ENCODE results near the gene APOA5. TPM values are rescaled to one million over a fixed set of nuclear protein-coding genes. Genes with fewer than 3 reads are reported as not detected.
"Not testable (repeated sequence)": the region's sequence is repeated elsewhere in the genome, so short reads cannot be mapped to it uniquely, and the experiment has no call there.

The APOA5 gene
- total RNA-seq, 2 experiments from 2014 or later = not detected

GRCh38 chr11:116804001-116804400, 12.3 kb upstream of the APOA5 start:
- peaks cover 19% of the 10 kb centered on the region for H3K27me3 Mint-ChIP-seq
- no peak overlapping the region for H3K27ac Mint-ChIP-seq
- CTCF ChIA-PET = interaction anchor here (1.9 kb wide), 1 partner anchor 32 kb away, joined by 8 read pairs; no protein-coding TSS in a partner anchor
- ATAC-seq = no peak
- no peaks in the 10 kb centered on the region for H3K9me3 Mint-ChIP-seq (ENCODE audit: low read depth)
- no peak for DNase-seq
- H3K4me3 Mint-ChIP-seq = no peak overlapping the region
- no peaks in the 10 kb centered on the region for H3K4me1 Mint-ChIP-seq
- peaks cover 1% of the 10 kb centered on the region for H3K36me3 Mint-ChIP-seq

- H3K27ac Mint-ChIP-seq; H3K4me1 Mint-ChIP-seq; ATAC-seq; H3K9me3 Mint-ChIP-seq (ENCODE audit: low read depth); DNase-seq; H3K36me3 Mint-ChIP-seq; H3K4me3 Mint-ChIP-seq: not testable (repeated sequence)
- CTCF ChIA-PET = interaction anchor here (1.2 to 3.1 kb wide), 2 partner anchors 11 to 34 kb away, joined by 3 to 23 read pairs; partner anchors contain the start of gene APOA5
- H3K27me3 Mint-ChIP-seq = peaks cover 23% of the 10 kb centered on the region
These were observed 10.0 kb upstream of the APOA5 start for GRCh38 chr11:116801662-116802061.

GRCh38 chr11:116800610-116801009, 8.9 kb upstream of the APOA5 start:
- H3K4me1 Mint-ChIP-seq = peaks cover 3% of the 10 kb centered on the region
- CTCF ChIA-PET = interaction anchor here (3.1 kb wide), 1 partner anchor 10 kb away, joined by 23 read pairs; the partner anchor contains the start of gene APOA5
- no peaks in the 10 kb centered on the region for H3K9me3 Mint-ChIP-seq (ENCODE audit: low read depth)
- DNase-seq (no peak), ATAC-seq (no peak)
- H3K4me3 Mint-ChIP-seq = no peak overlapping the region
- H3K36me3 Mint-ChIP-seq = peaks cover 1% of the 10 kb centered on the region
- peaks cover 23% of the 10 kb centered on the region for H3K27me3 Mint-ChIP-seq
- no peak overlapping the region for H3K27ac Mint-ChIP-seq

- Mint-ChIP-seq H3K27me3 (peaks cover 20% of the 10 kb centered on the region), H3K4me3 (no peak overlapping the region), H3K36me3 (peaks cover 1% of the 10 kb centered on the region), H3K4me1 (peaks cover 3% of the 10 kb centered on the region), H3K9me3 (ENCODE audit: low read depth) (no peaks in the 10 kb centered on the region), H3K27ac (no peak overlapping the region)
- DNase-seq (no peak), ATAC-seq (no peak)
- CTCF ChIA-PET = interaction anchor here (0.6 to 3.1 kb wide), 2 partner anchors 11 to 37 kb away, joined by 3 to 8 read pairs; partner anchors contain the start of gene ZPR1
These were observed 6.7 kb upstream of the APOA5 start for GRCh38 chr11:116798368-116798767.

GRCh38 chr11:116797816-116798215, 6.1 kb upstream of the APOA5 start:
- no peaks in the 10 kb centered on the region for H3K9me3 Mint-ChIP-seq (ENCODE audit: low read depth)
- H3K27ac Mint-ChIP-seq = no peak overlapping the region
- H3K4me3 Mint-ChIP-seq = no peak overlapping the region
- DNase-seq (no peak), ATAC-seq (no peak)
- H3K4me1 Mint-ChIP-seq = peaks cover 3% of the 10 kb centered on the region
- peaks cover 1% of the 10 kb centered on the region for H3K36me3 Mint-ChIP-seq
- CTCF ChIA-PET = interaction anchor here (0.7 to 3.1 kb wide), 2 partner anchors 10 to 38 kb away, joined by 4 to 8 read pairs; partner anchors contain the start of gene ZPR1
- H3K27me3 Mint-ChIP-seq = peaks cover 19% of the 10 kb centered on the region

- peaks cover 15% of the 10 kb centered on the region for H3K27me3 Mint-ChIP-seq
- CTCF ChIA-PET = interaction anchor here (1.0 kb wide), 1 partner anchor 39 kb away, joined by 4 read pairs; no protein-coding TSS in a partner anchor
- H3K4me1 Mint-ChIP-seq = peaks cover 3% of the 10 kb centered on the region
These were observed 4.9 kb upstream of the APOA5 start for GRCh38 chr11:116796548-116796947.

GRCh38 chr11:116794851-116795250, 3.2 kb upstream of the APOA5 start:
- Mint-ChIP-seq H3K4me1 (peaks cover 10% of the 10 kb centered on the region), H3K9me3 (ENCODE audit: low read depth) (no peaks in the 10 kb centered on the region), H3K4me3 (no peak overlapping the region), H3K27ac (no peak overlapping the region), H3K27me3 (peaks cover 9% of the 10 kb centered on the region), H3K36me3 (no peaks in the 10 kb centered on the region)
- DNase-seq (no peak), ATAC-seq (no peak)
- CTCF ChIA-PET = interaction anchor here (0.9 to 1.1 kb wide), 2 partner anchors 18 to 41 kb away, joined by 3 to 5 read pairs; no protein-coding TSS in a partner anchor

More at GRCh38 chr11:116796548-116796947, 4.9 kb upstream of the APOA5 start:
- no peak overlapping the region for H3K4me3 Mint-ChIP-seq
- H3K9me3 Mint-ChIP-seq (ENCODE audit: low read depth) = no peaks in the 10 kb centered on the region
- H3K36me3 Mint-ChIP-seq = peaks cover 1% of the 10 kb centered on the region
- no peak for ATAC-seq
- no peak overlapping the region for H3K27ac Mint-ChIP-seq
- DNase-seq = no peak

GRCh38 chr11:116793772-116794097, 2.1 kb upstream of the APOA5 start:
- DNase-seq (no peak), ATAC-seq (no peak)
- peaks cover 10% of the 10 kb centered on the region for H3K4me1 Mint-ChIP-seq
- no peaks in the 10 kb centered on the region for H3K36me3 Mint-ChIP-seq
- peaks cover 3% of the 10 kb centered on the region for H3K27me3 Mint-ChIP-seq
- no peak overlapping the region for H3K27ac Mint-ChIP-seq
- H3K9me3 Mint-ChIP-seq (ENCODE audit: low read depth) = no peaks in the 10 kb centered on the region
- CTCF ChIA-PET = interaction anchor here (4.6 to 9.1 kb wide), 3 partner anchors 41 to 312 kb away, joined by 24 to 187 read pairs (median 99); partner anchors contain the start of genes APOA1 and SIK3
- H3K4me3 Mint-ChIP-seq = no peak overlapping the region

GRCh38 chr11:116792869-116793771, 1.4 kb upstream of the APOA5 start:
- ATAC-seq = no peak
- Mint-ChIP-seq H3K9me3 (ENCODE audit: low read depth) (no peaks in the 10 kb centered on the region), H3K36me3 (no peaks in the 10 kb centered on the region), H3K4me3 (no peak overlapping the region), H3K4me1 (peaks cover 13% of the 10 kb centered on the region), H3K27me3 (peaks cover 2% of the 10 kb centered on the region), H3K27ac (no peak overlapping the region)
- no peak for DNase-seq
- CTCF ChIA-PET = interaction anchor here (1.8 to 9.1 kb wide), 7 partner anchors 8 to 385 kb away, joined by 4 to 187 read pairs (median 23); partner anchors contain the start of genes APOA1, SIDT2 and SIK3

GRCh38 chr11:116792144-116792868, 627 bp upstream of the APOA5 start:
- peaks cover 2% of the 10 kb centered on the region for H3K27me3 Mint-ChIP-seq
- DNase-seq = no peak
- no peak overlapping the region for H3K4me3 Mint-ChIP-seq
- H3K27ac Mint-ChIP-seq = no peak overlapping the region
- ATAC-seq = no peak
- CTCF ChIA-PET = interaction anchor here (1.3 to 9.1 kb wide), 11 partner anchors 9 to 386 kb away, joined by 3 to 187 read pairs (median 18); partner anchors contain the start of genes APOA1, PAFAH1B2, SIDT2 and SIK3
- no peaks in the 10 kb centered on the region for H3K9me3 Mint-ChIP-seq (ENCODE audit: low read depth)
- H3K36me3 Mint-ChIP-seq = no peaks in the 10 kb centered on the region
- H3K4me1 Mint-ChIP-seq = peaks cover 13% of the 10 kb centered on the region

- CTCF ChIA-PET = interaction anchor here (0.6 to 9.1 kb wide), 38 partner anchors 8 to 577 kb away, joined by 3 to 187 read pairs (median 5); partner anchors contain the start of genes APOA1, APOA4, APOC3 and BUD13
- ATAC-seq = peak; percentile 62
- peak; percentile 83 for DNase-seq
- peaks cover 9% of the 10 kb centered on the region for H3K36me3 Mint-ChIP-seq
- no peaks in the 10 kb centered on the region for H3K9me3 Mint-ChIP-seq (ENCODE audit: low read depth)
- H3K27ac Mint-ChIP-seq = no peak overlapping the region
- H3K4me1 Mint-ChIP-seq = peaks cover 23% of the 10 kb centered on the region
- no peak overlapping the region for H3K4me3 Mint-ChIP-seq
- peaks cover 2% of the 10 kb centered on the region for H3K27me3 Mint-ChIP-seq
These were observed 472 bp downstream of the APOA5 start for GRCh38 chr11:116791002-116791812.
